Transverse colon (tissue), 4 donors: ENCODE measurements around the gene FAF2. TPM values are rescaled to one million over a fixed set of nuclear protein-coding genes. Genes with fewer than 3 reads are reported as not detected.
A peak's percentile ranks its signal among the peaks of the same experiment; 100 is the strongest.

Source experiments
- DNase-seq: peaks from one replicate; pipeline ENCODE4 v3.0.0-alpha.2; 2019
- H3K27ac ChIP-seq, 4 donors: fragments of 200-600 bp; sonication (generic); 2 replicates each; pipeline ENCODE4 v1.5.1; 2016 to 2018; ENCODE audit warnings: inconsistent platforms in 4 of 4
- H3K27me3 ChIP-seq: fragments of 200-600 bp; sonication (generic); 2 replicates; pipeline ENCODE4 v1.5.1; 2017; ENCODE audit warnings: inconsistent platforms
- H3K36me3 ChIP-seq, 4 donors: fragments of 200-600 bp; sonication (generic); 2 replicates each; pipeline ENCODE4 v1.5.1; 2017 to 2019; ENCODE audit warnings: inconsistent platforms in 4 of 4
- H3K4me1 ChIP-seq, 4 donors: fragments of 200-600 bp; sonication (generic); 2 replicates each; pipeline ENCODE4 v1.5.1; 2017 to 2020; ENCODE audit warnings: inconsistent platforms in 4 of 4
- H3K4me3 ChIP-seq, 4 donors: fragments of 200-600 bp; sonication (generic); 1 replicate in 1 of 4; 2 replicates in 3 of 4; pipeline versions ENCODE4 v1.5.1 to v1.6.1; 2017 to 2019; ENCODE audit warnings: inconsistent platforms in 4 of 4
- H3K9me3 ChIP-seq, 2 donors: fragments of 200-600 bp; sonication (generic); 2 replicates each; pipeline ENCODE4 v1.5.1; 2017 to 2019; ENCODE audit warnings: inconsistent platforms in 2 of 2
- CTCF ChIP-seq, 5 experiments: fragments of 200-600 bp in 3 of 5; fragments of 450-650 bp in 2 of 5; sonication (generic) in 3 of 5; IDR thresholded peaks; 1 replicate in 2 of 5; 2 replicates in 3 of 5; pipeline ENCODE4 v1.5.1; 2016 to 2017; ENCODE audit warnings: antibody characterized with exemption in 5 of 5, inconsistent platforms in 3 of 5, mild to moderate bottlenecking in 2 of 5, moderate library complexity in 1 of 5
- EP300 ChIP-seq: sonication (generic); formaldehyde crosslinking; IDR thresholded peaks from one replicate; pipeline ENCODE4 v1.6.1; 2017; ENCODE audit warnings: antibody characterized with exemption, low read depth
- POLR2A ChIP-seq: fragments of 450-650 bp; IDR thresholded peaks from one replicate; pipeline ENCODE4 v1.6.1; 2016; ENCODE audit warnings: antibody characterized with exemption, mild to moderate bottlenecking, moderate library complexity
- POLR2AphosphoS5 ChIP-seq, 3 donors: sonication (generic); formaldehyde crosslinking; IDR thresholded peaks; one replicate each; pipeline ENCODE4 v1.6.1; 2016; ENCODE audit warnings: antibody characterized with exemption in 3 of 3
- WGBS, 2 donors: methylation state at CpG; one replicate each; pipeline ENCODE4 v1.1.5; 2018; ENCODE audit warnings: low coverage in 1 of 2; 5-methylcytosine and 5-hydroxymethylcytosine counted together
- in situ Hi-C, 4 donors: fragments of 200-750 bp; cut with MboI; loops; one replicate each; pipeline versions ENCODE4 v1.15.0 to v1.15.1; 2017; ENCODE audit warnings: low sequenced_read_pairs in 3 of 4, low pct_ligation_motif_present in 1 of 4, low pct_unique_long_range_greater_than_20kb in 1 of 4
- intact Hi-C: fragments of 100-400 bp; cut with DNase I; formaldehyde crosslinking; loops from one replicate; pipeline ENCODE4 v1.15.1; 2023; ENCODE audit warnings: low total_unique reads
- total RNA-seq, 4 donors: library from RNA; depleted of rRNA; stranded (reverse); fragments of >200 nt; gene quantifications; one replicate each; pipeline ENCODE4 v1.1.0, GENCODE V29; 2016

FAF2 gene
- total RNA-seq, 4 donors from 2014 or later: 3.8 to 32.4 (median 26.5) TPM

- H3K4me1 ChIP-seq: peaks cover 8 to 22% (median 13%) of the 10 kb centered on the region in 4 donors
- no peaks in the 10 kb centered on the region for H3K27me3 ChIP-seq
- no peak overlapping the region for H3K4me3 ChIP-seq
- intact Hi-C loops: no loop called here
- in situ Hi-C loops: loop anchor here in 1 of 4 donors (25.0 kb wide), 1 partner anchor 167 kb away; no protein-coding TSS in a partner anchor
- WGBS, 2 donors: 85 to 89% methylated on average over 5 of the region's 5 CpGs
- no peaks in the 10 kb centered on the region for H3K9me3 ChIP-seq
- no peaks in the 10 kb centered on the region for H3K36me3 ChIP-seq
- DNase-seq: no peak
- TF ChIP-seq POLR2A (no peak), POLR2AphosphoS5 (IDR thresholded peaks at IDR 0.05) (no peak), EP300 (no peak), CTCF (IDR thresholded peaks at IDR 0.05) (no peak)
- no peak overlapping the region for H3K27ac ChIP-seq
Measured at GRCh38 chr5:176420086-176420485, 28.1 kb upstream of the FAF2 start.

GRCh38 chr5:176420972-176421544, 27.1 kb upstream of the FAF2 start:
- intact Hi-C loops: no loop called here
- in situ Hi-C loops: loop anchor here in 1 of 4 donors (25.0 kb wide), 1 partner anchor 166 kb away; no protein-coding TSS in a partner anchor
- DNase-seq: no peak
- TF ChIP-seq CTCF (IDR thresholded peaks at IDR 0.05) (no peak), POLR2A (no peak), EP300 (no peak), POLR2AphosphoS5 (IDR thresholded peaks at IDR 0.05) (no peak)
- no peak overlapping the region for H3K4me3 ChIP-seq
- no peaks in the 10 kb centered on the region for H3K36me3 ChIP-seq
- peaks cover 7 to 16% (median 8%) of the 10 kb centered on the region in 4 donors for H3K4me1 ChIP-seq
- no peaks in the 10 kb centered on the region for H3K9me3 ChIP-seq
- 62 to 74% methylated on average over 2 of the region's 2 CpGs for WGBS, 2 donors
- H3K27me3 ChIP-seq: no peaks in the 10 kb centered on the region
- H3K27ac ChIP-seq: no peak overlapping the region

- Histone ChIP-seq H3K27ac (peak overlapping the region in 3 of 4 donors; percentile 68 to 76 (median 68)), H3K36me3 (no peaks in the 10 kb centered on the region), H3K4me1 (peaks cover 2 to 20% (median 4%) of the 10 kb centered on the region in 4 donors), H3K27me3 (no peaks in the 10 kb centered on the region), H3K4me3 (no peak overlapping the region), H3K9me3 (no peaks in the 10 kb centered on the region)
- WGBS, 2 donors: 79 to 100% methylated on average over 2 to 3 of the region's 3 CpGs
- no peak for DNase-seq
- in situ Hi-C loops: loop anchor here in 1 of 4 donors (25.0 kb wide), 1 partner anchor 163 kb away; no protein-coding TSS in a partner anchor
- TF ChIP-seq EP300 (no peak), POLR2AphosphoS5 (IDR thresholded peaks at IDR 0.05) (no peak), CTCF (IDR thresholded peaks at IDR 0.05) (no peak), POLR2A (no peak)
- intact Hi-C loops: no loop called here
Measured at GRCh38 chr5:176424181-176424580, 24.0 kb upstream of the FAF2 start.

- peak overlapping the region; percentile 41 to 76 (median 68) for H3K27ac ChIP-seq
- TF ChIP-seq EP300 (no peak), CTCF (IDR thresholded peaks at IDR 0.05) (no peak), POLR2A (no peak), POLR2AphosphoS5 (IDR thresholded peaks at IDR 0.05) (no peak)
- H3K36me3 ChIP-seq: no peaks in the 10 kb centered on the region
- H3K27me3 ChIP-seq: no peaks in the 10 kb centered on the region
- in situ Hi-C loops: no loop called here
- no peak for DNase-seq
- intact Hi-C loops: no loop called here
- H3K4me3 ChIP-seq: no peak overlapping the region
- H3K4me1 ChIP-seq: peaks cover 2 to 20% (median 4%) of the 10 kb centered on the region in 4 donors
- 60% methylated on average over 1 of the region's 1 CpG; no CpG with 5 or more reads in 1 of the 2 donors for WGBS, 2 donors
- no peaks in the 10 kb centered on the region for H3K9me3 ChIP-seq
Measured at GRCh38 chr5:176425138-176425537, 23.0 kb upstream of the FAF2 start.
